Activated B cell treated with CpG ODN at 0.5 μM for 24 hours (primary cell): Measurements from ENCODE around the gene FANCD2. TPM values are rescaled to one million over a fixed set of nuclear protein-coding genes. Genes with fewer than 3 reads are reported as not detected.
"Not testable (repeated sequence)": the region's sequence is repeated elsewhere in the genome, so short reads cannot be mapped to it uniquely, and the experiment has no call there.

Experiments used
- ATAC-seq: fragments of 200-7000 bp; cut with Tn5 transposase; one replicate; pipeline ENCODE4 v1.10.0; 2021; ENCODE audit warnings: low read depth, mild to moderate bottlenecking, moderate library complexity
- CTCF ChIA-PET: fragments of 350-600 bp; sonication (Branson Sonifier 250); formaldehyde crosslinking; loops from one replicate; lab custom pipeline; 2021; ENCODE audit warnings: antibody characterized with exemption; lab: Charles Lee
- POLR2A ChIA-PET: fragments of 350-600 bp; sonication (Branson Sonifier 250); formaldehyde crosslinking; loops from one replicate; lab custom pipeline; 2021; ENCODE audit warnings: antibody characterized with exemption; lab: Charles Lee
- DNase-seq: peaks from one replicate; pipeline ENCODE4 v3.0.0; 2022
- H3K27ac Mint-ChIP-seq: one replicate; pipeline ENCODE4 v1.8.0; 2020; ENCODE audit warnings: mixed read lengths
- H3K27me3 Mint-ChIP-seq: one replicate; pipeline ENCODE4 v1.8.0; 2021; ENCODE audit warnings: mixed read lengths
- H3K36me3 Mint-ChIP-seq: one replicate; pipeline ENCODE4 v1.8.0; 2021; ENCODE audit warnings: low read depth, mixed read lengths
- H3K4me1 Mint-ChIP-seq: one replicate; pipeline ENCODE4 v1.8.0; 2021; ENCODE audit warnings: mixed read lengths
- H3K4me3 Mint-ChIP-seq: one replicate; pipeline ENCODE4 v1.8.0; 2020; ENCODE audit warnings: mild to moderate bottlenecking, mixed read lengths
- H3K9me3 Mint-ChIP-seq: one replicate; pipeline ENCODE4 v1.8.0; 2020; ENCODE audit warnings: mixed read lengths
- CTCF ChIP-seq: fragments of 200-600 bp; IDR thresholded peaks from one replicate; pipeline ENCODE4 v1.8.0; 2022; ENCODE audit warnings: antibody characterized with exemption, mild to moderate bottlenecking
- intact Hi-C: fragments of 100-400 bp; cut with micrococcal nuclease; formaldehyde crosslinking; loops from one replicate; pipeline ENCODE4 v1.15.1; 2024
- total RNA-seq: library from RNA; stranded (reverse); gene quantifications from 2 replicates; pipeline ENCODE4 v1.2.3, GENCODE V29; 2022

Gene FANCD2
- total RNA-seq, 1 donor from 2014 or later, result 31.4 TPM

- DNase-seq (no peak), ATAC-seq (no peak)
- POLR2A ChIA-PET, result no interaction called here
- no peak for TF ChIP-seq CTCF
- Mint-ChIP-seq H3K36me3 (peaks cover under 1% of the 10 kb centered on the region), H3K4me1 (peaks cover 23% of the 10 kb centered on the region), H3K4me3 (peak overlapping the region; percentile 1), H3K9me3 (no peaks in the 10 kb centered on the region), H3K27ac (no peak overlapping the region), H3K27me3 (no peaks in the 10 kb centered on the region)
- intact Hi-C loops, result loop anchor here (5.0 kb wide), 1 partner anchor 235 kb away; the partner anchor contains the start of gene TATDN2
- CTCF ChIA-PET, result no interaction called here
Observed at GRCh38 chr3:10012106-10012505, 14.1 kb upstream of the FANCD2 start.

GRCh38 chr3:10015461-10015904 lies 10.8 kb upstream of the FANCD2 start:
- no peak overlapping the region for H3K27ac Mint-ChIP-seq
- POLR2A ChIA-PET, result interaction anchor here (0.6 to 1.3 kb wide), 2 partner anchors 10 to 148 kb away, joined by 4 read pairs; partner anchors contain the start of gene FANCD2
- no peak for DNase-seq
- TF ChIP-seq CTCF, result no peak
- ATAC-seq, result no peak
- peaks cover 6% of the 10 kb centered on the region for H3K4me1 Mint-ChIP-seq
- intact Hi-C loops, result no loop called here
- H3K36me3 Mint-ChIP-seq, result peaks cover 24% of the 10 kb centered on the region
- no peaks in the 10 kb centered on the region for H3K27me3 Mint-ChIP-seq
- H3K9me3 Mint-ChIP-seq, result no peaks in the 10 kb centered on the region
- H3K4me3 Mint-ChIP-seq, result no peak overlapping the region
- CTCF ChIA-PET, result no interaction called here

- DNase-seq (no peak), ATAC-seq (no peak)
- TF ChIP-seq CTCF, result no peak
- H3K4me3 Mint-ChIP-seq, result no peak overlapping the region
- POLR2A ChIA-PET, result no interaction called here
- no peak overlapping the region for H3K27ac Mint-ChIP-seq
- CTCF ChIA-PET, result no interaction called here
- intact Hi-C loops, result no loop called here
- H3K4me1 Mint-ChIP-seq, result no peaks in the 10 kb centered on the region
- no peaks in the 10 kb centered on the region for H3K9me3 Mint-ChIP-seq
- H3K27me3 Mint-ChIP-seq, result no peaks in the 10 kb centered on the region
- H3K36me3 Mint-ChIP-seq, result peaks cover 46% of the 10 kb centered on the region
Observed at GRCh38 chr3:10017636-10018292, 8.5 kb upstream of the FANCD2 start.

GRCh38 chr3:10018806-10019205 lies 7.4 kb upstream of the FANCD2 start:
- CTCF ChIA-PET, H3K27ac Mint-ChIP-seq, H3K4me1 Mint-ChIP-seq, H3K9me3 Mint-ChIP-seq, H3K27me3 Mint-ChIP-seq, intact Hi-C loops, H3K4me3 Mint-ChIP-seq, DNase-seq, ATAC-seq: not testable (repeated sequence)
- peaks cover 55% of the 10 kb centered on the region for H3K36me3 Mint-ChIP-seq
- POLR2A ChIA-PET, result interaction anchor here (0.6 kb wide), 1 partner anchor 182 kb away, joined by 3 read pairs; no protein-coding TSS in a partner anchor

- DNase-seq, result no peak
- no peaks in the 10 kb centered on the region for H3K27me3 Mint-ChIP-seq
- peaks cover 4% of the 10 kb centered on the region for H3K4me1 Mint-ChIP-seq
- intact Hi-C loops, result no loop called here
- no peak for ATAC-seq
- CTCF ChIA-PET, result no interaction called here
- no peak for TF ChIP-seq CTCF
- POLR2A ChIA-PET, result interaction anchor here (0.6 kb wide), 1 partner anchor 183 kb away, joined by 3 read pairs; no protein-coding TSS in a partner anchor
- no peaks in the 10 kb centered on the region for H3K9me3 Mint-ChIP-seq
- H3K4me3 Mint-ChIP-seq, result no peak overlapping the region
- H3K27ac Mint-ChIP-seq, result no peak overlapping the region
- peaks cover 55% of the 10 kb centered on the region for H3K36me3 Mint-ChIP-seq
Observed at GRCh38 chr3:10019326-10019725, 6.9 kb upstream of the FANCD2 start.
